Psoas muscle (tissue), 8 donors: ENCODE measurements around the gene HDHD3. TPM values are rescaled to one million over a fixed set of nuclear protein-coding genes. Genes with fewer than 3 reads are reported as not detected.

Experiments
- ATAC-seq, 4 donors: fragments of 200-7000 bp; cut with Tn5 transposase; one replicate each; pipeline ENCODE4 v1.9.1; 2020; ENCODE audit warnings: moderate library complexity in 3 of 4, mild to moderate bottlenecking in 2 of 4
- DNase-seq, 2 donors: peaks; one replicate each; pipeline ENCODE4 v3.0.0-alpha.2; 2020
- H3K27ac ChIP-seq: fragments of 200-600 bp; one replicate; pipeline ENCODE4 v1.8.0; 2022
- H3K27me3 ChIP-seq, 3 donors: fragments of 200-600 bp in 1 of 3; one replicate each; pipeline versions ENCODE4 v1.6.1 to v1.8.0; 2013 to 2022; ENCODE audit warnings: low read length in 2 of 3, mild to moderate bottlenecking in 2 of 3, moderate library complexity in 1 of 3; ENCODE audit not compliant: insufficient read depth in 3 of 3
- H3K36me3 ChIP-seq, 2 donors: fragments of 200-600 bp in 1 of 2; one replicate each; pipeline versions ENCODE4 v1.6.1 to v1.8.0; 2013 to 2022; ENCODE audit warnings: low read depth in 1 of 2, mild to moderate bottlenecking in 1 of 2, moderate library complexity in 1 of 2; ENCODE audit not compliant: insufficient read depth in 1 of 2
- H3K4me1 ChIP-seq: fragments of 200-600 bp; one replicate; pipeline ENCODE4 v1.8.0; 2022
- H3K4me3 ChIP-seq: fragments of 200-600 bp; one replicate; pipeline ENCODE4 v1.8.0; 2022; ENCODE audit warnings: mild to moderate bottlenecking
- H3K9me3 ChIP-seq: fragments of 200-600 bp; one replicate; pipeline ENCODE4 v1.8.0; 2022
- WGBS, 3 donors: extraction: QIAGEN DNeasy Blood & Tissue Kit; methylation state at CpG; one replicate each; pipeline versions ENCODE4 v1.1.6 to v1.1.7; 2013; 5-methylcytosine and 5-hydroxymethylcytosine counted together
- intact Hi-C, 2 donors: fragments of 100-400 bp; cut with DNase I; formaldehyde crosslinking; loops; one replicate each; pipeline versions ENCODE4 v1.11.0 to v1.14.2; 2022
- polyA plus RNA-seq, 3 donors: library from polyadenylated mRNA; stranded (reverse); fragments of 200-250 nt; gene quantifications; one replicate each; pipeline ENCODE4 v1.2.3, GENCODE V29; 2013
- total RNA-seq, 4 donors: library from RNA; stranded (reverse); fragmentation: NEBNext Ultra II Directional in 2 of 4; extraction: Animal tissue kit (Norgen Biotek cat#: 25700) in 2 of 4; gene quantifications; one replicate each; pipeline versions ENCODE4 v1.2.1 to v1.2.4, GENCODE V29; 2021 to 2023
- TF ChIP-seq, protein P1 (sequence below): fragments of 200-600 bp; IDR thresholded peaks from one replicate; pipeline ENCODE4 v1.8.0; 2022; ENCODE audit warnings: antibody characterized with exemption
- donor health status: healthy with polysubstance abuse.
- donor health status: DM: no; HTN: no; CAD: no; lungs with moderate emphysema.
- donor health status: Bipolar disorder and iron deficiency.
- donor health status: healthy.
- donor health status: DM: yes; HTN: yes; CAD: no.
- donor health status: DM: no; HTN: no; CAD: no.
- donor health status: DM: no; HTN: no; CAD: no.
- donor health status: DM: yes; HTN: yes; CAD: no.

Gene HDHD3
- total and polyA plus RNA-seq, 7 donors, result 7.0 to 14.9 (median 9.8) TPM

DNA sequence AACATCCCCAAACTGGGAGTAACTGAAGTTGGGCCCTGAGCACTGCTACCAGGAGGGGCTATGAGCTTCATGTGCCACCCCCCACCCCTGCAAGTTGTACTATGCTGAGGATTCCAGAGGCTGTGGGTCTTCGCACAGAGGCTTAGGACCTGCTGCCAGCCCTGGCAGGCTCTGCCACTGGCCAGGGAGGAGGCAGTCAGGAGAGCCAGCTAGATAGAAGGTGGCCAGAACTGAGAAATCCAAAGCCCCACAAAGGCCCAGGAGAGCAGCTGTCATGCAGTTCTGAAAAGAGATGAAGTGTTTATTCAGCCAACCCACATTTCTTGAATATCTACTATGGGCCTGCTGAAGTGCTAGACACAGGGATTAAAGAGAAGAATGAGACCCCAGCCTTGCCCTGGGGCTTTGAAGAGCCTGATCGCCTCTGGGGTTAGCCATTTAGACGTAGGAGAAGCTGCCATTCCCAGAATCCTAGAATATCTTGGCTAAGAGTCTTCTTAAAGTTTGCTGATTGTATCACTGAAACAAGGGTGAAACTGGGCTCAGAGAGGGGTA is 22.9 kb upstream of the HDHD3 start:
- intact Hi-C loops, result loop anchor here (5.0 to 10.0 kb wide), 6 partner anchors 57 to 258 kb away; partner anchors contain the start of genes CDC26 (in 1 of the 2), PRPF4 (in 1 of the 2), SLC31A2 (in 1 of the 2) and WDR31 (in 1 of the 2)
- Histone ChIP-seq H3K4me1 (peaks cover 14% of the 10 kb centered on the region), H3K36me3 (peaks cover 0 to 3% of the 10 kb centered on the region in 2 donors), H3K9me3 (no peaks in the 10 kb centered on the region), H3K4me3 (peak overlapping the region; percentile 77), H3K27ac (no peak overlapping the region), H3K27me3 (no peaks in the 10 kb centered on the region)
- no peak for DNase-seq
- TF ChIP-seq, protein P1, sequence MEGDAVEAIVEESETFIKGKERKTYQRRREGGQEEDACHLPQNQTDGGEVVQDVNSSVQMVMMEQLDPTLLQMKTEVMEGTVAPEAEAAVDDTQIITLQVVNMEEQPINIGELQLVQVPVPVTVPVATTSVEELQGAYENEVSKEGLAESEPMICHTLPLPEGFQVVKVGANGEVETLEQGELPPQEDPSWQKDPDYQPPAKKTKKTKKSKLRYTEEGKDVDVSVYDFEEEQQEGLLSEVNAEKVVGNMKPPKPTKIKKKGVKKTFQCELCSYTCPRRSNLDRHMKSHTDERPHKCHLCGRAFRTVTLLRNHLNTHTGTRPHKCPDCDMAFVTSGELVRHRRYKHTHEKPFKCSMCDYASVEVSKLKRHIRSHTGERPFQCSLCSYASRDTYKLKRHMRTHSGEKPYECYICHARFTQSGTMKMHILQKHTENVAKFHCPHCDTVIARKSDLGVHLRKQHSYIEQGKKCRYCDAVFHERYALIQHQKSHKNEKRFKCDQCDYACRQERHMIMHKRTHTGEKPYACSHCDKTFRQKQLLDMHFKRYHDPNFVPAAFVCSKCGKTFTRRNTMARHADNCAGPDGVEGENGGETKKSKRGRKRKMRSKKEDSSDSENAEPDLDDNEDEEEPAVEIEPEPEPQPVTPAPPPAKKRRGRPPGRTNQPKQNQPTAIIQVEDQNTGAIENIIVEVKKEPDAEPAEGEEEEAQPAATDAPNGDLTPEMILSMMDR, result no peak
- 32 to 55% (median 55%) methylated on average over 3 of the region's 3 CpGs for WGBS, 3 donors
- no peak for ATAC-seq

DNA sequence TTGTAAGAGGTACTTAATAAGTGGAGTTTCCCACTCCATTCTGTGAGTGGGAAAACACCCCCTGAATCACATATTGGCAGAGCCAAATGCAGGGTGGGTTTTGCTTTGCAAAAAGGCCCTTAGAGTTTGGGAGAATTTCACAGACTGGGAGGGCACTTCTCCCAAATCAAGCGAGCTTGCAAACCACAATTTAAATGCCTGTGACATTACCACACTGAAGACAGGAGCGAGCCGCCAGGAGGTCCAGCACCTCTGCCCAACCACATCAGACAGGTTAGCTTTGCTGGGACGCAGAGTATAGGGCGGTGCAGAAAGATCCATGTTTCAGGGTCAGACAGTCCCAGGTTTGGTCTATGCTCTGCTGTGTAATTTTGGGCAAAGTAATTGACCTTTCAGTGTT is 22.0 kb upstream of the HDHD3 start:
- H3K9me3 ChIP-seq, result no peaks in the 10 kb centered on the region
- no peak for ATAC-seq
- TF ChIP-seq, protein P1, result no peak
- 86 to 93% (median 89%) methylated on average over 5 of the region's 5 CpGs for WGBS, 3 donors
- no peak for DNase-seq
- H3K4me3 ChIP-seq, result no peak overlapping the region
- intact Hi-C loops, result no loop called here
- H3K27ac ChIP-seq, result no peak overlapping the region
- no peaks in the 10 kb centered on the region for H3K27me3 ChIP-seq
- peaks cover 0 to 3% of the 10 kb centered on the region in 2 donors for H3K36me3 ChIP-seq
- H3K4me1 ChIP-seq, result peaks cover 14% of the 10 kb centered on the region

GRCh38 chr9:113397203-113397631 is 20.4 kb upstream of the HDHD3 start:
- no peak overlapping the region for H3K4me3 ChIP-seq
- 59 to 73% (median 59%) methylated on average over 3 of the region's 3 CpGs for WGBS, 3 donors
- intact Hi-C loops, result no loop called here
- no peak for DNase-seq
- peaks cover 14% of the 10 kb centered on the region for H3K4me1 ChIP-seq
- H3K27me3 ChIP-seq, result no peaks in the 10 kb centered on the region
- ATAC-seq, result no peak
- H3K36me3 ChIP-seq, result peaks cover 0 to 19% of the 10 kb centered on the region in 2 donors
- TF ChIP-seq, protein P1, result no peak
- no peaks in the 10 kb centered on the region for H3K9me3 ChIP-seq
- H3K27ac ChIP-seq, result no peak overlapping the region

DNA sequence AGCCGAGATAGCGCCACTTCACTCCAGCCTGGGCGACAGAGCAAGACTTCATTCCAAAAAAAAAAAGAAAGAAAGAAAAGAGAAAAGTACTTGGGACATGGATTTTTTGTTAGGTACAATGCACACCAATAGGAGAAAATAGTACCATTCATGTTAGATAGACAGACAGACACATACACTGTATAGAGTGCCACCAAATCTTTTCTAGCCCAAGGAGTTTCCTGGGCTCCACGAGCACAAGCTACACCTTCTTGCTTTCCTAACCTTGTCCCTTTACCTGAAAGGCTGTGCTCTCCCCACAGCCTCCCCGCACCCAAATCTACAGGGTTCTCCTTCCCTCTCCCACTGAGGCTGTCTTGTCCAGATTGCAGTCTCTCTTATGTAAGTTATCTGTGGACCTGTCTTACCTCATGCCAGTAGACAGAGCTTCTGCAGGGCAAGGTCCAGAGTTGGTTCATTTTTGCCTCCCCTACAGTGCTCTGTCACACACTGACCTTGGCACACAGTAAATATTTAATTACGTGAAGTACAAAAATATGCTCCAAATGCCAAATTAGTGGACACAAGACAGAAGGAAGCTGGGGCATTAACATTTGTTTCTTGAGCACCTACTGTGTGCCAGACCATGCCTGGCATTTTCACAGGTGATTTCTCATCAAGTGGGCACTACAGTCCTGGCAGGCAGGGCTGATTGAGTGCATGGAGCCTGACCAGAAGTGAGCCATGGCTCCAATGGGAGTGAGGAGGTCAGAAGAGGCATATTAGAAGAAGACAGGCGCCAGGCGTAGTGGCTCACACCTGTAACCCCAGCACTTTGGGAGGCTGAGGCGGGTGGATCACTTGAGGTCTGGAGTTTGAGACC is 18.4 kb upstream of the HDHD3 start:
- ATAC-seq, result no peak
- H3K4me3 ChIP-seq, result no peak overlapping the region
- WGBS, 3 donors, result 95 to 98% (median 96%) methylated on average over 9 of the region's 9 CpGs
- no peaks in the 10 kb centered on the region for H3K9me3 ChIP-seq
- no peak for DNase-seq
- no peak overlapping the region for H3K27ac ChIP-seq
- intact Hi-C loops, result no loop called here
- peaks cover 4 to 38% of the 10 kb centered on the region in 2 donors for H3K36me3 ChIP-seq
- H3K4me1 ChIP-seq, result peaks cover 10% of the 10 kb centered on the region
- TF ChIP-seq, protein P1, result no peak
- no peaks in the 10 kb centered on the region for H3K27me3 ChIP-seq
